ENCODE data around the gene C19orf38. TPM values are rescaled to one million over a fixed set of nuclear protein-coding genes. Genes with fewer than 3 reads are reported as not detected.

C19orf38 gene
- total RNA-seq, 1 experiment from 2014 or later, result not detected

- Histone ChIP-seq H2BK5ac (ENCODE audit: insufficient read length, low read length) (no peak overlapping the region), H3K23me2 (ENCODE audit: insufficient read length, low read depth, low read length, poor library complexity, severe bottlenecking) (no peaks in the 10 kb centered on the region), H3K18ac (ENCODE audit: insufficient read length, low read depth, low read length) (no peak overlapping the region), H3K27ac (ENCODE audit: insufficient read length, low read depth, low read length) (no peak overlapping the region), H2BK12ac (ENCODE audit: insufficient read length, low read depth, low read length) (no peak overlapping the region), H3K79me2 (ENCODE audit: insufficient read depth, low read length) (peaks cover 7% of the 10 kb centered on the region; the same call in 1 of the 2 replicates), H3T11ph (ENCODE audit: low read length) (no peak overlapping the region), H4K20me1 (ENCODE audit: control insufficient read depth, insufficient read depth, insufficient read length) (no peaks in the 10 kb centered on the region), H3K14ac (ENCODE audit: insufficient read depth, low read length) (no peak overlapping the region), H2AK5ac (ENCODE audit: insufficient read length, low read length) (no peak overlapping the region), H3K56ac (ENCODE audit: insufficient read length, low read depth, low read length) (no peak overlapping the region), H3K79me1 (ENCODE audit: insufficient read depth, low read depth, low read length, poor library complexity, severe bottlenecking) (no peaks in the 10 kb centered on the region), H4K91ac (ENCODE audit: insufficient read length, low read depth, low read length) (no peak overlapping the region), H3K23ac (ENCODE audit: insufficient read length, low read depth, low read length) (no peak overlapping the region), H3K9ac (ENCODE audit: extremely low read depth, insufficient read length, low read length) (no peak overlapping the region), H4K5ac (ENCODE audit: insufficient read length, low read depth, low read length) (no peak overlapping the region), H4K8ac (replicated peaks; ENCODE audit: insufficient read length, low read depth, low read length) (no peak overlapping the region), H2BK15ac (ENCODE audit: low read depth, low read length) (no peak overlapping the region), H3K4me2 (ENCODE audit: insufficient read depth, insufficient read length, low read length) (no peak overlapping the region), H2AFZ (ENCODE audit: low read length) (no peak overlapping the region), H3K27me3 (ENCODE audit: insufficient read depth, low read length) (no peaks in the 10 kb centered on the region), H2BK20ac (ENCODE audit: low read depth, low read length, poor library complexity, severe bottlenecking) (no peak overlapping the region), H2BK120ac (ENCODE audit: low read depth, low read length, poor library complexity, severe bottlenecking) (no peak overlapping the region), H3K4ac (ENCODE audit: low read depth, low read length) (no peak overlapping the region), H3K9me3 (ENCODE audit: control insufficient read depth, low read depth, low read length) (no peaks in the 10 kb centered on the region), H3K4me1 (ENCODE audit: insufficient read depth, low read length) (peaks cover 11% of the 10 kb centered on the region; the same call in 1 of the 2 replicates)
- DNase-seq, result peak; percentile 28
- H3K9me3 Mint-ChIP-seq, result no peaks in the 10 kb centered on the region
- H3K4me1 Mint-ChIP-seq, result peaks cover 68 to 72% of the 10 kb centered on the region in 2 experiments
- no peak overlapping the region for H3K4me3 Mint-ChIP-seq
- no peaks in the 10 kb centered on the region; a peak in 3 of 7 replicates for H3K36me3 Mint-ChIP-seq (ENCODE audit: insufficient read depth in 1 of 3, low read depth in 3 of 3)
- WGBS (ENCODE audit: extremely low coverage, insufficient read length, low lambda C conversion rate), result no CpG with 5 or more reads among the region's 13 CpGs
- H3K27me3 Mint-ChIP-seq (ENCODE audit: low read depth), result no peaks in the 10 kb centered on the region; the same call in none of the 2 replicates
- TF ChIP-seq CTCF (conservative IDR thresholded peaks at IDR 0.05), result no peak
- peak overlapping the region; percentile 41 to 78 (median 56); a peak in 4 of 7 replicates for H3K27ac Mint-ChIP-seq
These were observed 44.0 kb downstream of the C19orf38 start for GRCh38 chr19:10892256-10892655.
